Fibroblast of upper back skin (primary cell): ENCODE results near the gene ITPA.
A peak's percentile ranks its signal among the peaks of the same experiment; 100 is the strongest.

Experiments
- DNase-seq: peaks from one replicate; pipeline ENCODE4 v3.0.0-alpha.2; 2013

The ITPA gene

DNA sequence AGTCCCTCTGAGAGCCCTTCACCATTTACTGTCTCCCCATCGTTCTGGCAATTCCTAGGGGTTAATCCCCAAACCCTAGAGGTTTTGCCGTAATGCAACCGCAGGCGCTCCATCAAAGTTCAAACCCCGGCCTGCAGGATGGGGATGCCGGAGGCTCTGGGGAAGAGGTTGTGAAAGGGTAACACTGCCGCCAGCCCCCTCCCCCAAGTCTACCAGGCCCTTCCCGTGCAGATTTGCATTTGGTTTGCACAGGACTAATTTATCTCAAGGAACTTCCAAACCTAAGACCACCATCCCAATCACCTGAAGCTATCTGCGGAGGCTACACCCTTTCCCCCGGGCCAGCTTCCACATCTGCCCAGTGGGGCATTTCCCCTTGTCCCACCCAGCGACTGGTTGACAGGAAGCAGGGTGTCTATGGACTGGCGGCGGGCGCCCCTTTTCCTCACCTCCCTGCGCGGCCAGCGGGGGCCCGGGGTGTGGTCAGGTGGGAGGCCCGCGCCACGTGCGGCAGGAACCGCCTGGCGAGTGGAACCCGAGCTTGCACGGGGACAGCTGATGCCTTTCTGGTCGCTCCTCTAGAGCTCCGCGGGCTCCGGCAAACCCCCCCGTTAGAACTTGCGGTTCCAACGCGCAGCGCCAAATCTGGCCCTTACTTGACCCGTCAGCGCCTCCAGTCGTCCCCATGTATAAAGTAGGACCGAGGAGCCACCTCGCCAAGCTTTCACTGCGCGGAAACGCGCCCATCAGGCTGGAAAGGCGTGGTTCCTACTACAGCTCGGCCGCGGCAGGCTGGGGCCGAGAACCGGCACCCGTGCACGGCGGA, 39.1 kb downstream of the ITPA start:
- peak; percentile 16 for DNase-seq

DNA sequence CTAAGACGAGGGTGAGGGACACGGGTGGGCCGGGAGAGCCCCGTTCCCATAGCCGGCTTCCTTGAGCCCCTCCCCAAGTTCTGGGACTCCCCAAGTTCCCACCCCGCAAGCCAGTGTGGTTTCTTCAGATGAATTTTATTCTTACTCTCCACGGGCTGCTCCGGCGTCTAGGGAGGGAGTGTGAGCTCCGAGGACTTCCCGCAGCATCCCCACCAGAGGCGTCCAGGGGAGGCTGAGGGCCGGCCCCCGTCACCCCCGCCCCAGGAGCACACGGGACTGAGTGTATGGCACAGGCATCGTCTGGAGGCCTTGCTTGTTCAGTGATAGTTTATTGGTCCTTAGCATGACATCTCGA, 39.7 kb downstream of the ITPA start:
- DNase-seq = no peak

DNA sequence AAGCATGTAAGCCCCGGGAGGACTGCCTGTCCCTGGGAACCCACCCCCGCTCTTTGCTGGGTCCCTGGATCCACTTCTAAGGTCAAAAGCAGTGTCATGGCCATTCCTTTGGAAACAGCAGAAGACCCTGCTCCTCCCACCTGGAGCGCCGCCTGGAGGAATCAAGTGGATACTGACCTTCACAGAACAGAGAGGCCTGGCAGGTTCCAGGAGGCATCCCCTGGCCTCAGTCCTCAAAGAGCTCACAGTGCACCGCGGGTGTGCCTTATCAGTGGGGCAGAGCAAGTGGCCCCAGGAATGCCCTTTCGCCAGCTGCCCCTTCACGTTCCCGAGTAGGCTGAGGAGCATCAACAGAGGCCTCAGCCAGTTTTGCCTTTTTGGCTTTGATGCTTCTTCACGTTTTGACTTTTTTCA, 40.8 kb downstream of the ITPA start:
- no peak for DNase-seq

DNA sequence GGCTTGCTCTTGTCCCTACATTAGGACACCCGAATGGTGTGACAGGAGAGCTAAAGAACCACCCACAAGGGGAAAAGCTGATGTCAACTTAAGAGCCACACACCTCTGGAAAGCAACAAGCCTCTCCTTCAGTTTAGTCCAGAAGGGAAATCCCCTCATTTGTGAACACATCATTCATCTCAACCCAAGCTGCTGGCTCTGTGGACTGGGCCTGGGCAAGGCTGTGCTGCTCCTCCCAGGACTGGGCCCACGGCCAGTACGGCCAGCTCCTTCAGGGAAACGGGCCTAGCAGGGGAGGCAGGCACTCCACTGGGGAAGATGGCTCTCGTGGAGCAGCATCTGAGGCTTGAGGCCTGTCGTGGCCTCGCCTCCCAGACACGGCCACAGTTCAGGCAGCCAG, 42.5 kb downstream of the ITPA start:
- no peak for DNase-seq

DNA sequence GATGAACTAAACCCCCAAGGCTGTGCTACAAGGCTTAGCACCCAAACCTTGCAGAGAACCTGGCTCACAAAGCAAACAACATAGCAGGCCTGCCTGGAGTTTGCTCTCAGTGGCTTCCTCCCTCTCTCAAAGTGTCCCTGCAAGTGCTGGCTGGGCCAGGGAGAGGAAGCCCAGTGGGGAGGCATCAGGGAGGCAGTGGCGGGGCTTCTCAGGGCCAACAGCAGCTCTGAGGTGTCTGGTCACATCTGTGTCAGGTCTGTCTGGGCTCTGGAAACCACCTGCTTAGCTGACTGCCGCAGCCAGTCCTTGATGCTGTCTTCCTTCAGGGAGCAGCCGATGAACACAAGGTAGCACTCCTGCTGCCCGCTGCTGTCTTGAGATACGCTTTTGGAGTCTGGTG, 46.4 kb downstream of the ITPA start:
- no peak for DNase-seq

DNA sequence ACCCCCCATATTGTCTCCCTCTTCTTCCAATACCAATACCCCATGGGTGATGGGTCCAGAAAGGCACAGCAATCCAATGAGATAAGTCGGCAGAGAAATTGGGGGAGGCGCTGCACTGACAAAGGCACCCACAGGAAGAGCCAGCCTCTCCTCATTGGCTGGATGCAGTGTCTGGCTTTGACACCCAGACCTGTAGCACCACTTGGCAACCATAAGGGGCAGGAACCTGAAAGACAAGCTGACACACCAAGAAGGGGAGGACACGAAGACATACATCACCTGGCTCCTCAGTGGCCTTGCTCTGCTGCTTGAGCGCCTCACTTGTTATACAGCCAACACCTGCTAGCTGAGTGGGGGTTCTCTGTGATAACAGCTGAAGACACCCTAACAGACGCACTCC, 49.1 kb downstream of the ITPA start:
- no peak for DNase-seq

DNA sequence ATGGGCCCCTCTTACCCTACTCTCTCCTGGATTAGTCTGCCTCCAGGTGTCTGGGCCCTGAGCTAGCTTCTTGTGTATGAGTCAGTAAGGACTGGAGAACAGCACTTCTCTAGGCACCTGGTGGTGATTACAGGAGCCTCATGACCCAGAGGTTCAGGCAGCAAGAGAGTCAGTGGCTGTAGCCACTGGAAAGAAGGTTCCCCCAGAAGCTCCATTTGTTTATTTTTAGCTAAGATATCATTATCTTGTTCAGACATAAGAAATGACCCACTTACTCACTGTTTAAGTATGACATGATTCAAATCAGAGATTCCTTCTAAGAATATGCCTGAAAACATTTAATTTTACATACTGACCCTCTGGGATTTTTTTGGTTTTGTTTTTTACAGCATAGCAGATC, 53.3 kb downstream of the ITPA start:
- peak; percentile 32 for DNase-seq

DNA sequence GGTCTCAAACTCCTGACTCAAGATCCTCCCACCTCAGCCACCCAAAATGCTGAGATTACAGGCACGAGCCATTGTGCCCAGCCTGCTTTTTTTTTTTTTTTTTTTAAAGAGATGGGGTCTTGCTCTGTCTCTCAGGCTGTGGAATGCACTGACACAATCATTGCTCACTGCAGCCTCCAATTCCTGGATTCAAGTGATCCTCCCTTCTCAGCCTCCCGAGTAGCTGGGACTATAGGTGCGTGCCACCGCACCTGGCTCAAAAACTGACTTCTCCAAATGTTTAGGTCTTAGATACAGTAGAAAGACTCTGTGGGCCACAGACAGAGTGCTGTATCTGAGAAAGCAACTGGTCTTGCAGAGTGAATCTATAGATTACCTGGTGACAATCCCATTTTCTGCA, 60.8 kb downstream of the ITPA start:
- no peak for DNase-seq

DNA sequence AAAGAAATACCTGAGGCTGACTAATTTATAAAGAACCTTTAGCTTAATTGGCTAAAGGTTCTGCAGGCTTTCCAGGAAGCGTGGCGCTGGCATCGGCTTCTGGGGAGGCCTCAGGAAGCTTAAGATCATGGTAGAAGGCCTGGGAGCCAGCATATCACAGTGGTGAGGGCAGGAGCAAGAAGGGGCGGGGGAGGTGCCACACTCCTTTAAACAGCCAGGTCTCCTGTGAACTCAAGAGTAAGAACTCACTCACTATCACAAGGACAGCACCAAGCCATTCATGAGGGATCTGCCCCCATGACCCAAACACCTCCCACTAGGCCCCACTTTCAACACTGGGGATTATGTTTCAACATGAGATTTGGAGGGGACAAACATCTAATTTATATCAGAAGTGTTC, 64.1 kb downstream of the ITPA start:
- DNase-seq = no peak
